HCT116 (cell line): ENCODE measurements around the gene MKNK1.

Experiments used
- ATF3 ChIP-seq: IDR thresholded peaks from 2 replicates; pipeline ENCODE4 v1.6.1; 2012
- CTCF ChIP-seq, 3 experiments: fragments of 200-600 bp in 1 of 3; sonication (generic) in 1 of 3; IDR thresholded peaks in 2 of 3; conservative IDR thresholded peaks in 1 of 3; 2 replicates each; pipeline ENCODE4 v1.5.1; 2012 to 2017; ENCODE audit warnings: low read depth in 2 of 3, low read length in 2 of 3, antibody characterized with exemption in 1 of 3, borderline replicate concordance in 1 of 3, control low read depth in 1 of 3, mild to moderate bottlenecking in 1 of 3, mixed read lengths in 1 of 3, mixed run types in 1 of 3, moderate library complexity in 1 of 3; ENCODE audit not compliant: insufficient read depth in 1 of 3
- EGR1 ChIP-seq: IDR thresholded peaks from 2 replicates; pipeline ENCODE4 v1.6.1; 2012; ENCODE audit warnings: low read depth
- ELF1 ChIP-seq: IDR thresholded peaks from 2 replicates; pipeline ENCODE4 v1.6.1; 2012; ENCODE audit warnings: low read depth, borderline replicate concordance
- EZH2 ChIP-seq: fragments of 200-600 bp; sonication (generic); IDR thresholded peaks from 2 replicates; pipeline ENCODE4 v1.6.1; 2017; ENCODE audit warnings: antibody characterized with exemption, mixed run types
- MAX ChIP-seq: IDR thresholded peaks from 2 replicates; pipeline ENCODE4 v1.6.1; 2012
- POLR2A ChIP-seq: IDR thresholded peaks from 2 replicates; pipeline ENCODE4 v1.7.0; 2011; ENCODE audit warnings: borderline replicate concordance; ENCODE audit not compliant: insufficient read depth, insufficient read length; ENCODE audit errors: extremely low read depth
- POLR2AphosphoS5 ChIP-seq: IDR thresholded peaks from 2 replicates; pipeline ENCODE4 v1.6.1; 2011; ENCODE audit warnings: mild to moderate bottlenecking, low read depth, low read length, moderate library complexity
- REST ChIP-seq: IDR thresholded peaks from 2 replicates; pipeline ENCODE4 v1.6.1; 2012; ENCODE audit warnings: low read depth
- SIN3A ChIP-seq: IDR thresholded peaks from 2 replicates; pipeline ENCODE4 v1.6.1; 2012; ENCODE audit warnings: low read depth
- ZBTB33 ChIP-seq: IDR thresholded peaks from 2 replicates; pipeline ENCODE4 v1.6.1; 2011; ENCODE audit warnings: mild to moderate bottlenecking, low read length, moderate library complexity; ENCODE audit not compliant: insufficient replicate concordance; ENCODE audit errors: extremely low read depth

GRCh38 chr1:46580140-46580903 is 23.7 kb downstream of the MKNK1 start:
- TF ChIP-seq REST = no peak
- TF ChIP-seq POLR2A = no peak
- no peak for TF ChIP-seq CTCF (IDR thresholded peaks at IDR 0.05 in 2 of 3, conservative IDR thresholded peaks at IDR 0.05 in 1 of 3; ENCODE audit: borderline replicate concordance in 1 of 3, insufficient read depth in 1 of 3, low read depth in 2 of 3, low read length in 2 of 3)
- TF ChIP-seq POLR2AphosphoS5 = no peak
- TF ChIP-seq EZH2 = no peak
- TF ChIP-seq ELF1 = no peak
- TF ChIP-seq MAX = no peak
- no peak for TF ChIP-seq ATF3
- no peak for TF ChIP-seq SIN3A
- TF ChIP-seq EGR1 = no peak
- no peak for TF ChIP-seq ZBTB33
